Kidney epithelial cell (primary cell): Measurements from ENCODE around the gene TSEN54. TPM values are rescaled to one million over a fixed set of nuclear protein-coding genes. Genes with fewer than 3 reads are reported as not detected.

Experiments used
- DNase-seq: peaks from one replicate; pipeline ENCODE4 v3.0.0-alpha.2; 2010; ENCODE audit warnings: low read depth
- H3K27me3 ChIP-seq: 2 replicates; pipeline ENCODE4 v1.6.0; 2011; ENCODE audit warnings: low read length; ENCODE audit not compliant: control insufficient read depth, insufficient read depth
- H3K36me3 ChIP-seq: 2 replicates; pipeline ENCODE4 v1.5.1; 2011; ENCODE audit warnings: low read length; ENCODE audit not compliant: control insufficient read depth, insufficient read depth
- H3K4me3 ChIP-seq: 2 replicates; pipeline ENCODE4 v1.5.1; 2011; ENCODE audit warnings: low read depth, mild to moderate bottlenecking, control low read depth, low read length
- CTCF ChIP-seq: IDR thresholded peaks from 2 replicates; pipeline ENCODE4 v1.5.1; 2011; ENCODE audit warnings: mild to moderate bottlenecking, moderate library complexity, low read length, control low read depth, inconsistent platforms; ENCODE audit not compliant: insufficient read depth, poor library complexity, severe bottlenecking
- total RNA-seq: library from RNA; depleted of rRNA; stranded (reverse); fragments of >200 nt; gene quantifications from 2 replicates; pipeline ENCODE4 v1.2.3, GENCODE V29; 2015

Gene TSEN54
- total RNA-seq, 1 donor from 2014 or later, result 23.5 TPM

GRCh38 chr17:75526555-75527270 is 10.4 kb downstream of the TSEN54 start:
- no peak for DNase-seq
- peaks cover 2% of the 10 kb centered on the region for H3K36me3 ChIP-seq
- no peak for TF ChIP-seq CTCF
- H3K4me3 ChIP-seq, result peak overlapping the region; percentile 42
- peaks cover 5% of the 10 kb centered on the region for H3K27me3 ChIP-seq

- no peak overlapping the region for H3K4me3 ChIP-seq
- H3K36me3 ChIP-seq, result peaks cover 2% of the 10 kb centered on the region
- H3K27me3 ChIP-seq, result peaks cover 5% of the 10 kb centered on the region
- no peak for TF ChIP-seq CTCF
- DNase-seq, result no peak
These were observed 14.8 kb downstream of the TSEN54 start for GRCh38 chr17:75530837-75531720.

GRCh38 chr17:75531721-75532072 is 15.4 kb downstream of the TSEN54 start:
- DNase-seq, result no peak
- H3K4me3 ChIP-seq, result no peak overlapping the region
- peaks cover 2% of the 10 kb centered on the region for H3K36me3 ChIP-seq
- TF ChIP-seq CTCF, result no peak
- H3K27me3 ChIP-seq, result peaks cover under 1% of the 10 kb centered on the region

GRCh38 chr17:75535119-75535537 is 18.8 kb downstream of the TSEN54 start:
- H3K4me3 ChIP-seq, result no peak overlapping the region
- DNase-seq, result no peak
- no peaks in the 10 kb centered on the region for H3K27me3 ChIP-seq
- no peaks in the 10 kb centered on the region for H3K36me3 ChIP-seq
- no peak for TF ChIP-seq CTCF

- Histone ChIP-seq H3K36me3 (no peaks in the 10 kb centered on the region), H3K4me3 (no peak overlapping the region), H3K27me3 (no peaks in the 10 kb centered on the region)
- no peak for TF ChIP-seq CTCF
- no peak for DNase-seq
These were observed 19.5 kb downstream of the TSEN54 start for GRCh38 chr17:75535871-75536270.
